Right ventricle myocardium inferior (tissue), 1 donor: Measurements from ENCODE around the gene RXRG. TPM values are rescaled to one million over a fixed set of nuclear protein-coding genes. Genes with fewer than 3 reads are reported as not detected.

ENCODE experiments used
- ATAC-seq: fragments of 200-7000 bp; cut with Tn5 transposase; one replicate; pipeline ENCODE4 v1.9.1; 2020; ENCODE audit warnings: mild to moderate bottlenecking, moderate library complexity
- DNase-seq: peaks from one replicate; pipeline ENCODE4 v3.0.0; 2021; ENCODE audit errors: missing footprints
- intact Hi-C: fragments of 100-400 bp; cut with DNase I; formaldehyde crosslinking; loops from one replicate; pipeline ENCODE4 v1.11.0; 2022
- total RNA-seq: library from RNA; stranded (reverse); fragmentation: NEBNext Ultra II Directional; extraction: Animal tissue kit (Norgen Biotek cat#: 25700); gene quantifications from one replicate; pipeline ENCODE4 v1.2.1, GENCODE V29; 2021
- donor health status: DM: no; HTN: yes; CAD: no; lungs with severe emphysema.

The RXRG gene
- total RNA-seq, 1 donor from 2014 or later = 3.1 TPM

GRCh38 chr1:165419839-165420238, 25.1 kb downstream of the RXRG start:
- ATAC-seq = no peak
- DNase-seq = no peak
- intact Hi-C loops = loop anchor here (5.0 kb wide), 1 partner anchor 122 kb away; the partner anchor contains the start of gene LRRC52

- DNase-seq = no peak
- intact Hi-C loops = loop anchor here (5.0 kb wide), 1 partner anchor 124 kb away; the partner anchor contains the start of gene LRRC52
- no peak for ATAC-seq
Observed at GRCh38 chr1:165418195-165418594, 26.7 kb downstream of the RXRG start.

- intact Hi-C loops = loop anchor here (5.0 kb wide), 1 partner anchor 125 kb away; the partner anchor contains the start of gene LRRC52
- DNase-seq (peak; percentile 79), ATAC-seq (peak; percentile 90)
Observed at GRCh38 chr1:165416876-165417275, 28.1 kb downstream of the RXRG start.

- no peak for DNase-seq
- ATAC-seq = no peak
- intact Hi-C loops = loop anchor here (5.0 kb wide), 1 partner anchor 127 kb away; the partner anchor contains the start of gene LRRC52
Observed at GRCh38 chr1:165415068-165415467, 29.9 kb downstream of the RXRG start.

- no peak for ATAC-seq
- no peak for DNase-seq
- intact Hi-C loops = loop anchor here (5.0 kb wide), 2 partner anchors 38 to 128 kb away; partner anchors contain the start of gene LRRC52
Observed at GRCh38 chr1:165414620-165415019, 30.3 kb downstream of the RXRG start.

GRCh38 chr1:165411396-165411795, 33.5 kb downstream of the RXRG start:
- intact Hi-C loops = loop anchor here (5.0 kb wide), 1 partner anchor 41 kb away; no protein-coding TSS in a partner anchor
- ATAC-seq (no peak), DNase-seq (no peak)

GRCh38 chr1:165409657-165410358, 35.1 kb downstream of the RXRG start:
- intact Hi-C loops = loop anchor here (5.0 kb wide), 1 partner anchor 42 kb away; no protein-coding TSS in a partner anchor
- ATAC-seq = peak; percentile 94

GRCh38 chr1:165408518-165408917, 36.4 kb downstream of the RXRG start:
- DNase-seq (no peak), ATAC-seq (peak; percentile 42)
- intact Hi-C loops = no loop called here

More at GRCh38 chr1:165409657-165410358, 35.1 kb downstream of the RXRG start:
- DNase-seq = no peak

GRCh38 chr1:165407398-165407797, 37.5 kb downstream of the RXRG start:
- ATAC-seq = no peak
- intact Hi-C loops = no loop called here
- no peak for DNase-seq

- ATAC-seq (peak; percentile 40), DNase-seq (no peak)
- intact Hi-C loops = loop anchor here (1.0 kb wide), 1 partner anchor 189 kb away; no protein-coding TSS in a partner anchor
Observed at GRCh38 chr1:165403835-165404482, 41.0 kb downstream of the RXRG start.

- DNase-seq = no peak
- no peak for ATAC-seq
- intact Hi-C loops = no loop called here
Observed at GRCh38 chr1:165402517-165403111, 42.3 kb downstream of the RXRG start.

- intact Hi-C loops = no loop called here
- no peak for DNase-seq
- peak; percentile 62 for ATAC-seq
Observed at GRCh38 chr1:165397944-165398343, 47.0 kb downstream of the RXRG start.

- no peak for DNase-seq
- no peak for ATAC-seq
- intact Hi-C loops = no loop called here
Observed at GRCh38 chr1:165395901-165396300, 49.0 kb downstream of the RXRG start.

- DNase-seq (no peak), ATAC-seq (no peak)
- intact Hi-C loops = no loop called here
Observed at GRCh38 chr1:165395478-165395877, 49.4 kb downstream of the RXRG start.

- DNase-seq (peak; percentile 93), ATAC-seq (peak; percentile 91)
- intact Hi-C loops = loop anchor here (2.0 to 5.0 kb wide), 2 partner anchors 200 to 519 kb away; no protein-coding TSS in a partner anchor
Observed at GRCh38 chr1:165392634-165393571, 52.0 kb downstream of the RXRG start.

GRCh38 chr1:165389609-165390008, 55.3 kb downstream of the RXRG start:
- intact Hi-C loops = loop anchor here (5.0 kb wide), 1 partner anchor 523 kb away; no protein-coding TSS in a partner anchor
- ATAC-seq (no peak), DNase-seq (no peak)

GRCh38 chr1:165387961-165388360, 57.0 kb downstream of the RXRG start:
- ATAC-seq (no peak), DNase-seq (no peak)
- intact Hi-C loops = no loop called here

- intact Hi-C loops = no loop called here
Observed at GRCh38 chr1:165387505-165387904, 57.4 kb downstream of the RXRG start.

More at GRCh38 chr1:165387505-165387904, 57.4 kb downstream of the RXRG start:
- no peak for DNase-seq
- ATAC-seq = no peak
